Retina (tissue), 1 donor: ENCODE data around the gene ACSM3.
"Not testable (repeated sequence)": the region's sequence is repeated elsewhere in the genome, so short reads cannot be mapped to it uniquely, and the experiment has no call there.

ENCODE experiments used
- DNase-seq: peaks from one replicate; pipeline ENCODE4 v3.0.0-alpha.2; 2016

ACSM3 gene

GRCh38 chr16:20763461-20764232 lies at the start of gene ACSM3:
Gene ACSM3 (plus strand): TSS chr16:20764014. CDS start chr16:20770035, 6,021 bp downstream.
- no peak for DNase-seq

DNA sequence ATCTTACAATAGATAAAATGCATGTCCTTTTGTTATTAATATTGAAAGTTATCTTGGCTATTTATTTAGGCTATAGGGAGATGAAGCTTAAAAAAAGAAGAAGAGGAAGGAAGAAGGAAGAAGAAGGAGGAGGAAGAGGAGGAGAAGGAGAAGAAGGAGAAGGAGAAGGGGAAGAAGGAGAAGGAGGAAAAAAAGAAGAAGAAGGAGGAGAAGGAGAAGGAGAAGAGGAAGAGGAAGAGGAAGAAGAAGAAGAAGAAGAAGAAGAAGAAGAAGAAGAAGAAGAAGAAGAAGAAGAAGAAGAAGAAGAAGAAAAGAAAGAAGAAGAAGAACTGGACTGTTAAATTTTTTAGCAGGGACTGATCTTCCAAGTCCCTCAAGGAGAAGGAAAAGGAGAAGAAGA lies 46.1 kb upstream of the ACSM3 start:
- not testable (repeated sequence) for DNase-seq

- no peak for DNase-seq
Observed at GRCh38 chr16:20720251-20720650, 43.6 kb upstream of the ACSM3 start.

DNA sequence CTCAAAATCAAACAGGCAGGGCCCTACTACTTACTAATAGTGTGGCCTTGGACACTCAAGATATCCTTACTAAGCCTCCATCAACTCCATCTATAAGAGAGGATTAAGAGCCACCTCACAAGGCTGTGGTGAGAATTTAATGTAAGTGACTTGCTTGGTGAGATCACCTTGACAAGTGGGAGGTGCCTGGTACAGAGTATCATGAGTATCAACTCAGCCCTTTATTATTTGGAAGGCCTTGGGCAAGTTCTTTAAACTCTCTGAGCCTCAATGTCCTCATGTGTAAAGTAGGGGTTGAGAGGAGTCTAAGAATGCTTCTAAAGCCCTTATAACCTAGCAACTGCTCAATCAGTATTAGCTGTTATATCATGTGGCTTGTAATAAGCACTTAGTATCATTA lies 37.2 kb upstream of the ACSM3 start:
- no peak for DNase-seq

DNA sequence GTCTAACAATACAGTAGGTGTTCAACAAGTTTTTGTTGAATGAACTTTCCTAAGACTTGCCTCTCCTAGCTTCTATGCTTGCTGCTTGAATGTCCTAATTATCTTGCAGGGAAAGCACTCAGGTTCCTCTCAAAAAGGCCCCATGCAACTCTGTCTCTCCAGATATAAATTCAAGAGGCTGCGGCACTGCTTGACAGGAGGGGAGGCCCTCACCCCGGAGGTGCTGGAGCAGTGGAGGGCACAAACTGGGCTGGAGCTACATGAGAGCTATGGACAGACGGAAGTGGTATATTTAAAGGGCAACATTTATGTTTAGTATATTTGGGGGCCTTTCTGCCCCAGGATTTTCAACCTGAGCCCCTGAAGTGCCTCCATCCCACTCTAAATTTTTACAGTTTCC lies 36.6 kb upstream of the ACSM3 start:
- DNase-seq, result no peak

DNA sequence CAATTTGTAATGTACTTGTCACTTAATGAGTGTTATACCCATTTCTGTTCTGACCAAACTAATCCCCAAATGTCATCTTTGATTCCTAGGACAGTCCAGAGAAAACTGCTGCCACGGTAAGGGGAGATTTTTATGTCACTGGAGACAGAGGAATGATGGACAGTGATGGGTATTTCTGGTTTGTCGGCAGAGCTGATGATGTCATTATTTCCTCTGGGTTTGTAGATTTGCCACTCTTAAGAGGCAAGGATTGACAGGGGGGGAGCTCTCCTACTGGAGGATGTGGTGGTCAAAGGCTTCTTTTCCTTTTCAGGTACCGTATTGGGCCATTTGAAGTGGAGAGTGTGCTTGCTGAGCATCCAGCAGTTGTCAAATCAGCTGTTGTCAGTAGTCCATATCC lies 34.7 kb upstream of the ACSM3 start:
- DNase-seq, result no peak

- no peak for DNase-seq
Observed at GRCh38 chr16:20734056-20734455, 29.8 kb upstream of the ACSM3 start.

DNA sequence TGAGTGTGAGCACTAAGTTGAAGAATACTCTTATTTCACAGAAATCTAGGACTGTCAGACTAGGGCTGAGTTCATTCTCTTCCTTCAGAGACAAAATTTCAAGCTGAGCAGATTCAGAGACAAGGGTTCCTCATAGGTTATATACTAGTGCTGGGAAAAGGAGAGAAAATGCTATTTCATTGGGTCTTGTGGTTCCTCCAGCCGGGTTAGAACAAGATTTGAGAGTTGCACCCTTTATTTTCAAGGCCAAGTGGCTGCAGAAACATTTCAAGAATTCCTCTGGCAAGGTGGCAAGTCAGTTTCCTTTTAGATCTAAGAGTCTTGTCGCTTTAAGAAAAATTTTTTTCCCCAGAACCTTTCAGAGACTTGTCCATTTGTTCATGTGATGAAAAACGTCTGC lies 29.0 kb upstream of the ACSM3 start:
- DNase-seq, result no peak

DNA sequence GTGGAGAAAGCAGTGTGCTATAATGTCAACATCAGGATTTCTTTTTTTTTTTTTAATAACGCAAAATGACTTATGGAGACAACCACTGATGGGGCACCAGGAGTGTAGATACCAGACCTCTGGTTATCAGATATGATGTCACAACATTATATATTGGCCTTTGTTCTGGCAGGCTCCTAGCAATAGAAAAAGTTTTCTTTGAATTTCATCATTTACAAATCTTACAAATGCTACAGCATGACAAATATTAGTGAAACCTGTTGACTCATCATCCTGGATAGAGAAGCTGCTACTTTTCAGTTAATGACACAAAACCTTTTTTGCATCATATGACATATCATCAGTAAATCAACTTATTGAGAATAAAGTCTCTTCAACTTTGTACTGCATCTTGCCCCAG lies 28.3 kb upstream of the ACSM3 start:
- no peak for DNase-seq

GRCh38 chr16:20740007-20740883 lies 23.6 kb upstream of the ACSM3 start:
- no peak for DNase-seq

DNA sequence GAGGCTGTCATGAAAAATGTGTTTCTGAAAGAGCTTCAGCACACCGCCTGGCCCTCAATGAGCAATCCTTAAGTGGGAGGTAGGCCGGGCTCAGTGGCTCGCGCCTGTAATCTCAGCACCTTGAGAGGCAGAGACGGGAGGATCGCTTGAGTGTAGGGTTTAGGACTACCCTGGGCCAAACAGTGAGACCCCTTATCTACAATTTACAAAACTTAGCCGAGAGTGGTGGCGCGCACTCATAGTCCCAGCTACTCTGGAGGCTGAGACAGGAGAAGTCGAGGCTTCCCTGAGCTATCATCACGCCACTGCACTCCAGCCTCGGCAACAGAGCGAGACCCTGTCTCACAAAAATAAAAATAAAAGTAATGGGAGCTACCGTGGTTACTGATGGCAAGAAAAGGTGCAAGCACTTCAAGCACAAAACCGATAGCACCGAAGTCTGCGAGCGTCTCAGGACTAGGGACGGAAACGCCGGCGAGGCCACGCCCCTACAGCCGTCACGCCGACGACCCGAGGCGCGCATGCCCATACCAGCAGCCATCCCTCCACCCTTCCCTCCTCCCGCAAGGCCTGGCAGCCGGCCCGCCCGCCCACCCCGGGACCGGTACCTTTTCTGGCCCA lies 22.8 kb upstream of the ACSM3 start:
- DNase-seq, result no peak

- peak; percentile 96 for DNase-seq
Observed at GRCh38 chr16:20741554-20742285, 22.1 kb upstream of the ACSM3 start, which contains the start of gene THUMPD1. Gene THUMPD1 (minus strand): TSS chr16:20741818. CDS start chr16:20741739, 79 bp downstream.

GRCh38 chr16:20743591-20743990 lies 20.2 kb upstream of the ACSM3 start:
- no peak for DNase-seq

DNA sequence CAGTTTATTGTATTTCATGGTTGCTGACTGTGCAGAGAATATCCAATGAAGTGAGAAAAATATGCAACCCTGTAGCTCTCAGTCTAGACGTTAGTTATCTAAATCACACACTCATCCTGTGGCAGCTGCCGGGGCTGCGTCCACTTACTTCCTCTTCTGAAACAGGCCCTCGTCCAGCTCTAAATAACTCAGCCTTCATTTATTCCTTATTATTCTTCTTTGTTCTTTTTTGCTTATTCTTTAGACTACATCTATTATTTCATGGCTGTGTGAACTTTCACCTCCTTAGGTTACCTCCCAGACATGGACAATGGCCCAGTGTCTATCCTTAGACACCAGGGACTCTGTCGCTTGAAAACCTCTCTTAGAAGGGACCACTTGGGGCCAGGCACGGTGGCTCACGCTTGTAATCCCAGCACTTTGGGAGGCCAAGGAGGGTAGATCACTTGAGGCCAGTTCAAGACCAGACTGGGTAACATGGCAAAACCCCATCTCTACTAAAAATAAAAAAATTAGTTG lies 18.8 kb upstream of the ACSM3 start:
- no peak for DNase-seq

DNA sequence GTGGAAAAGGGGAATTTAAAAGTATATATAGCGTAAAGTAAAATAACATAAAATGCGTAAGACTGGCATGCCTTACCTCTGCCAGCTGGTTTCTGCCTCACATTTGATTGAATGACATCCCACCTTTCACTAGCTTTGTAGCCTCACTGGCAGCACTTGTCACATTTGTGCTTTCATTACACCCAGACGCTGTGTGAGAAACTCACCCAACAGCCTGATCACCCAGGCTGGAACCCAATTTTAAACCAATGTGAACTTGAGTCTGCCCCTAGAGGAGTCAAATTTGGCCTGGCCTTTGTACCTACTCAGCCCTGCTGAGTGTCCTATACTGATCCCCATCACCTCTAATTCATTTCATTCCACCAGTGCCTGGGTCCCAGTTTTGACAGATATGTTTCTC lies 17.4 kb upstream of the ACSM3 start:
- DNase-seq, result no peak

DNA sequence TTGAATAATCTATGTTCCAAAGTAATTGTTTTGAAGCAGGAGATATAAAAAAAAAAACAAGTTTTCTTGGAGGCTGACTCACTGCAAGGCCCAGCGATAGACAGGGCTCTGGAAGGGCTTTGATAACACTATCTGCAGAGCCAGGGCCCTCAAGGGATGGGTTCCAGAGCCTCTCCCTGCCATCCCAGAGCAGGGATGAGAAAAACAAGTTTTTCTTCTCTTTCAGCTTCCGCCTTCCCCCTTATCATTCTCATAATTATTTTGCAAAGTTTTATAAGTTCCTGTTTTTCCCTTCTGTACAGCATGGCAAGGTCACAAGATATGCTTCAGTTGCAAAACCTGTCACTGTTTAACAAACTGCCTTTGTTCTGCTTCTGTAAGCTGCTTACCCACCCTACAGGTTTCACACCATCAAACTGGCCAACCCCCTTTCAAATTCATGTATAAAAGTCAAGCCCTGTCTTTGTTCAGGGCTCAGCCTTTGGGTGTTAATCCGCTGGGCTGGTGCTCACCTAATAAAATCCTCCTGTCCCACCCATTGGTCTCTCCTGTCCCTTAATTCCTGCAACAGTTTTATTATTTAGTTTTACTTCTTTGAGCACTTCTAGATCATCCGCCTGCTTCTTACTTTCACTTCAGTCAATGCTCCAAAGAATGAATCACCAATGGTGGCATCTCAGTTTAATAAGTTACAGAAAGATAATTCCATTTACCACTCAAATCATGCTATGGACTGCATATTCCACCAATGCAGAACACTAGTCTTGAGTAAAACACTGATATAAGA lies 16.6 kb upstream of the ACSM3 start:
- DNase-seq, result no peak

DNA sequence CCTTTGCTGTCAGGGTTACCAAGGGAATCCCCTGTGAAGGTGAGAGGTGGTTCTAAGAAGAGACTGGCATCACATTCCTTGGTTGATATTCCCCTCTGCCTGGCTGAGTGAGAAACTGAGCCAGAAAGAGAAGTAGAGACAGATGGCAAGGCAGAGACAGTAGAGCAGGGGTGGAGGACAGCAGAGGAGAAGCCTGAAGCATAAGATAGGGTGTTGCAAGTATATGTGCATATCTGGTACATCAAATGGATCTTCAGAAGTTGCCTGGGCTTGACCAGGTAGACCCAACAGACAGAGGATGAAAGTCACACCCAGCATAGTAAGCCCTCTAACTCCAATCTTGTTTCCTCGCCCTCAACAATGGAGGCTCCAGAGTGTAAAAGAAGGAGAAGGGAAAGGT lies 14.3 kb upstream of the ACSM3 start:
- DNase-seq, result no peak

DNA sequence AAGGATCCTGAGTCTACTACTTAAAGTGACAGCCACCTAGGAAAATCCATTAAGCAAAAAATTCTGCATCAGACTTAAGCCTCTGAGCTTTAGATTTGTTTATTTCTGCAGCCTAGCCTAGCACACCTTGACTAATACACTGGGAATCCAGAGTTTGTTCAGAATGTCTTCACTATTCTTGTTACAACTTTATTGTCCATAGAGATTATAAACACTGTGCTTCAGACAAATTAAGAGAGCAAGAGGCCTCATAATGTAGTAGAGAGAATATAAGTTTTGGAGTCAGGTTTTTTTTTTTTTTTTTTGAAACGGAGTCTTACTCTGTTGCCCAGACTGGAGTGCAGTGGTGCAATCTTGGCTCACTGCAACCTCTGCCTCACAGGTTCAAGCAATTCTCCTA lies 13.3 kb upstream of the ACSM3 start:
- DNase-seq, result no peak

DNA sequence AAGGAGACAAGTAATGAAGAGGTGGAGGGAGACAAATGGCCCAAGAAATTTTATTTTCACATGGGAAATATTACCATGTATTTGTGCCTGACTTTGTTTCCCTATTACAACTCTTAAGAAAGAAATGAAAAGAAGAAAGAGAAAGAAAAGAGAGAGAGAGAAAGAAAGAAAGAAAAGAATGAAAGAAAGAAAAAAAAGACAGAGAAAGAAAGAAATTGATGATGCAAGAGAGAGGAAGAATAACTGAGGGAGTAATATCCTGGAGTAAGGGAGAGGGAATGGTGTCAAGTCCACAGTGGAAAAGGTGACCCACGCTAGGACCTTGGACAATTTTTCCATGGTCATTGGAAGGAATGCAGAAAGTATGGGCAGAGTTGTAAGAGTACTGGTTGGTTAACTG lies 10.1 kb upstream of the ACSM3 start:
- no peak for DNase-seq

DNA sequence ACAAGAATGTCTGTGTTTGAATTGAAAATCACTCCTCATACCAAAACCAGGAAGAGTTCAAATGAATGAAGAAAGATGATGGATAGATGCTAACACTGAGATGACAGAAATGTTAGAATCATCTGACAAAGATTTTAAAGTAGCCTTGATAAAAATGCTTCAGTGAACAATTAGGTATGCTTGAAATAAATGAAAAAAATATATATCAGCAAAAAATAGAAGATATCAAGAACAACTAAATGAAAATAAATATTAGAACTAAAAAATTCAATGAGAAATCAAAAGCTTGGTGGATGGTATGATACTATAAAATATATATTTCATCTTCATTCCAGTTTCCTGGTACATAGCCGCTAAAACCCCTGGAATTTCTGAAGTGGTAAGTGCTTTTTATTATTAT lies 8.6 kb upstream of the ACSM3 start:
- DNase-seq, result no peak

GRCh38 chr16:20755799-20756198 lies 8.0 kb upstream of the ACSM3 start:
- DNase-seq, result not testable (repeated sequence)

GRCh38 chr16:20760346-20760745 lies 3.5 kb upstream of the ACSM3 start:
- DNase-seq, result no peak
